ENCODE results near the gene VGLL3.

Gene VGLL3

DNA sequence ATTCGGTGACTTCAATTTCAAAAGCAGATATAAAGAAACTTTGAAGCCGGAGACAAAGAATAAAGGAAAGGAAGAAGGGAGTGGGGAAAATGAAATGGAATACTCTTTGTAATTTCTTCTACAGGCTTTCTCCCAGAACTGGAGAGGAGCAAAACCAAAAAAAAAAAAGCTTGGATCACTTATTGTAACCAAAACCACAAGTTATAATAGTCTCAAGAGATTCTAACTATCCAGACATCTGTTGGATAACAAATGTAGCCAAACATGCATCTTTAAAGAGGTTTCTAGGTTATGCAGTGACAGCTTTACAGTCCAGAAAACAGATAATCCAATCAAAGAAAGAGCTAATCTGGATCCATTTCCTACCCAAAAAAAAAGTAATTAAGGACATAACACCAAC, 36.2 kb downstream of the VGLL3 start:
- no peak overlapping the region for H3K9ac ChIP-seq (ENCODE audit: insufficient read length)
- H3K9me3 ChIP-seq (ENCODE audit: low read depth, low read length), result no peaks in the 10 kb centered on the region
- H3K4me3 ChIP-seq, result peak overlapping the region; percentile 40
- DNase-seq (ENCODE audit: low read depth, low spot score), result no peak
- peak overlapping the region; percentile 48; the same call in 1 of the 2 replicates for H3K27ac ChIP-seq
- H3K36me3 ChIP-seq (ENCODE audit: insufficient read depth, low read length), result no peaks in the 10 kb centered on the region
- no peak for TF ChIP-seq EZH2 (IDR thresholded peaks at IDR 0.05)
- TF ChIP-seq FOXP2 (optimal IDR thresholded peaks at IDR 0.05; ENCODE audit: control extremely low read depth, extremely low read length, insufficient read depth), result no peak
- no peak for TF ChIP-seq POLR2AphosphoS5 (IDR thresholded peaks at IDR 0.05; ENCODE audit: borderline replicate concordance, low read depth, low read length)

DNA sequence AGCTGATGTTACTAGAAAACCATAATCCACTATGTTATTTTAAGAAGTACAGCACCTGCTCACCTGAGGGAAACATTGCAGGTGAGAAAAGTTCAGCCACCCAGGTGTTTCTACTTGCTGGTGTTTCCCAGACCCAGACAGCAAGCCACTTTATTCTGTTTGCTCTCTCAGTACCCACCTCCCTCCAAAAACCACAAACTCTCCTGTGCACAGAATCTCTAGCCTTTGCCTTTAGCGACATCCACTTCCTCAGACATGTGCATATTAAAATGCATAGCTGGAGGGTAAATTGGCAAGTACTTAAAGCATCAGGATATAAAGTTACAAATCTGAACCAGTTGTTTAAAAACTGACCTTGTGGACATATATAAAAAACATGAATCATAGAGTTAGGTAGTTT, 36.7 kb downstream of the VGLL3 start:
- peak overlapping the region; percentile 48; the same call in 1 of the 2 replicates for H3K27ac ChIP-seq
- H3K36me3 ChIP-seq (ENCODE audit: insufficient read depth, low read length), result no peaks in the 10 kb centered on the region
- peak overlapping the region; percentile 40 for H3K4me3 ChIP-seq
- DNase-seq (ENCODE audit: low read depth, low spot score), result peak; percentile 62
- H3K9me3 ChIP-seq (ENCODE audit: low read depth, low read length), result no peaks in the 10 kb centered on the region
- H3K9ac ChIP-seq (ENCODE audit: insufficient read length), result no peak overlapping the region
- no peak for TF ChIP-seq EZH2 (IDR thresholded peaks at IDR 0.05)
- TF ChIP-seq POLR2AphosphoS5 (IDR thresholded peaks at IDR 0.05; ENCODE audit: borderline replicate concordance, low read depth, low read length), result no peak
- no peak for TF ChIP-seq FOXP2 (optimal IDR thresholded peaks at IDR 0.05; ENCODE audit: control extremely low read depth, extremely low read length, insufficient read depth)

GRCh38 chr3:86951322-86951721, 39.6 kb downstream of the VGLL3 start:
- Histone ChIP-seq H3K36me3 (ENCODE audit: insufficient read depth, low read length) (no peaks in the 10 kb centered on the region), H3K4me3 (no peak overlapping the region), H3K27ac (no peak overlapping the region), H3K9me3 (ENCODE audit: low read depth, low read length) (no peaks in the 10 kb centered on the region), H3K9ac (ENCODE audit: insufficient read length) (no peak overlapping the region)
- TF ChIP-seq EZH2 (IDR thresholded peaks at IDR 0.05), result no peak
- no peak for TF ChIP-seq FOXP2 (optimal IDR thresholded peaks at IDR 0.05; ENCODE audit: control extremely low read depth, extremely low read length, insufficient read depth)
- TF ChIP-seq POLR2AphosphoS5 (IDR thresholded peaks at IDR 0.05; ENCODE audit: borderline replicate concordance, low read depth, low read length), result no peak
- no peak for DNase-seq (ENCODE audit: low read depth, low spot score)

GRCh38 chr3:86950717-86951116, 40.2 kb downstream of the VGLL3 start:
- H3K9me3 ChIP-seq (ENCODE audit: low read depth, low read length), result no peaks in the 10 kb centered on the region
- no peak overlapping the region for H3K27ac ChIP-seq
- H3K4me3 ChIP-seq, result no peak overlapping the region
- no peaks in the 10 kb centered on the region for H3K36me3 ChIP-seq (ENCODE audit: insufficient read depth, low read length)
- no peak for TF ChIP-seq FOXP2 (optimal IDR thresholded peaks at IDR 0.05; ENCODE audit: control extremely low read depth, extremely low read length, insufficient read depth)
- TF ChIP-seq POLR2AphosphoS5 (IDR thresholded peaks at IDR 0.05; ENCODE audit: borderline replicate concordance, low read depth, low read length), result no peak
- no peak for TF ChIP-seq EZH2 (IDR thresholded peaks at IDR 0.05)
- no peak for DNase-seq (ENCODE audit: low read depth, low spot score)
- no peak overlapping the region for H3K9ac ChIP-seq (ENCODE audit: insufficient read length)

DNA sequence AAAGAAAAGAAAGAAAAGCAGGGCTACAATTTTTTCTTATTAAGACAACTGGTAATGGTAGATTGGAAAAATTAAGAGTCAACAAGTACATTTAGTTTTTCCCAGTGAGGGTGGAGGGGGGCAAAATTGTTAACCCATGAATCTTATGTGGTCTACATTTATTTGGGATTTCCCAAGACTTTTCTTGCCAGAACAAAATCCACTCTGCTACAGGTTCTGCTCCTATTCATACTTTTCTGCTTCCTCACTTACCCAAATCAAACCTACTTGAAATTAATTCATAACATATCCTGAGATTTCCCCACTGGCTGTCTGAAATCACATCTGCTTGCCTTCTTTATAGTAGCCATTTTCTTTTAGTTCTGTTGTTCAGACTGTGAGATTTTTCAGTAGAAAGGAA, 41.1 kb downstream of the VGLL3 start:
- DNase-seq (ENCODE audit: low read depth, low spot score), result no peak
- no peaks in the 10 kb centered on the region for H3K9me3 ChIP-seq (ENCODE audit: low read depth, low read length)
- H3K36me3 ChIP-seq (ENCODE audit: insufficient read depth, low read length), result no peaks in the 10 kb centered on the region
- peak overlapping the region; percentile 38; the same call in 1 of the 2 replicates for H3K27ac ChIP-seq
- H3K9ac ChIP-seq (ENCODE audit: insufficient read length), result no peak overlapping the region
- no peak overlapping the region for H3K4me3 ChIP-seq
- TF ChIP-seq EZH2 (IDR thresholded peaks at IDR 0.05), result no peak
- no peak for TF ChIP-seq FOXP2 (optimal IDR thresholded peaks at IDR 0.05; ENCODE audit: control extremely low read depth, extremely low read length, insufficient read depth)
- TF ChIP-seq POLR2AphosphoS5 (IDR thresholded peaks at IDR 0.05; ENCODE audit: borderline replicate concordance, low read depth, low read length), result no peak

GRCh38 chr3:86948822-86949221, 42.1 kb downstream of the VGLL3 start:
- Histone ChIP-seq H3K9me3 (ENCODE audit: low read depth, low read length) (no peaks in the 10 kb centered on the region), H3K9ac (ENCODE audit: insufficient read length) (no peak overlapping the region), H3K4me3 (0 out of 2 replicates have a peak overlapping the region, but pooled peaks have one; percentile 15), H3K27ac (peak overlapping the region; percentile 72), H3K36me3 (ENCODE audit: insufficient read depth, low read length) (no peaks in the 10 kb centered on the region)
- TF ChIP-seq FOXP2 (optimal IDR thresholded peaks at IDR 0.05; ENCODE audit: control extremely low read depth, extremely low read length, insufficient read depth) (no peak), EZH2 (IDR thresholded peaks at IDR 0.05) (no peak), POLR2AphosphoS5 (IDR thresholded peaks at IDR 0.05; ENCODE audit: borderline replicate concordance, low read depth, low read length) (no peak)
- DNase-seq (ENCODE audit: low read depth, low spot score), result no peak

DNA sequence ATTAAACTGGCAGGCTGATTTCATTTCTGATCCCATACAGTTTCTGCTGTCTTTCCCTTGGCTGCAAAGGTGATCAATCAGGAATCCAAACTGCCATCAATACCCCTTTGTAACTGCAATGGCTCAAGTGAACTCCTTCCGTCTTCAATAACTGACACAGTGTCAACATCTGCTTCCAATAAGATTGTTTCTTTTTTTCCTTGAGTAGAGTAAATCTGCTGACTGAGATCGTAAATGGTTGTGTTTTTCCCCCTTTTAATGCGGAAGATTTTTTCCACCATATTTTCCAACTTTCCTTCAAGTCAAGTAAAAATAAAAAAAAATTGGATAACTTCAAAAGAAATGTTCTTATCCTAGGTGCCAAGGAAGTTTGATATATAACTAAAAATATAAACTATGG, 48.7 kb downstream of the VGLL3 start:
- no peak overlapping the region for H3K27ac ChIP-seq

GRCh38 chr3:86938416-86939105, 52.4 kb downstream of the VGLL3 start:
- Histone ChIP-seq H3K36me3 (ENCODE audit: insufficient read depth, low read length) (no peaks in the 10 kb centered on the region), H3K9me3 (ENCODE audit: low read depth, low read length) (no peaks in the 10 kb centered on the region), H3K27ac (no peak overlapping the region), H3K4me3 (no peak overlapping the region), H3K9ac (ENCODE audit: insufficient read length) (no peak overlapping the region)
- no peak for TF ChIP-seq POLR2AphosphoS5 (IDR thresholded peaks at IDR 0.05; ENCODE audit: borderline replicate concordance, low read depth, low read length)
- TF ChIP-seq EZH2 (IDR thresholded peaks at IDR 0.05), result no peak
- no peak for TF ChIP-seq FOXP2 (optimal IDR thresholded peaks at IDR 0.05; ENCODE audit: control extremely low read depth, extremely low read length, insufficient read depth)
- DNase-seq (ENCODE audit: low read depth, low spot score), result no peak

More for the DNA sequence above, 48.7 kb downstream of the VGLL3 start:
- no peak overlapping the region for H3K9ac ChIP-seq (ENCODE audit: insufficient read length)
- H3K9me3 ChIP-seq (ENCODE audit: low read depth, low read length), result no peaks in the 10 kb centered on the region
- no peak for TF ChIP-seq EZH2 (IDR thresholded peaks at IDR 0.05)
- no peak for TF ChIP-seq FOXP2 (optimal IDR thresholded peaks at IDR 0.05; ENCODE audit: control extremely low read depth, extremely low read length, insufficient read depth)
- TF ChIP-seq POLR2AphosphoS5 (IDR thresholded peaks at IDR 0.05; ENCODE audit: borderline replicate concordance, low read depth, low read length), result no peak
- H3K4me3 ChIP-seq, result no peak overlapping the region
- no peak for DNase-seq (ENCODE audit: low read depth, low spot score)
- H3K36me3 ChIP-seq (ENCODE audit: insufficient read depth, low read length), result no peaks in the 10 kb centered on the region

Data from SK-N-MC (cell line).